DMS153 (cell line): ENCODE data around the gene SLC30A3.

Experiments used
- DNase-seq: peaks from one replicate; lab custom pipeline; 2025; lab: John Stamatoyannopoulos, UW

Gene SLC30A3

DNA sequence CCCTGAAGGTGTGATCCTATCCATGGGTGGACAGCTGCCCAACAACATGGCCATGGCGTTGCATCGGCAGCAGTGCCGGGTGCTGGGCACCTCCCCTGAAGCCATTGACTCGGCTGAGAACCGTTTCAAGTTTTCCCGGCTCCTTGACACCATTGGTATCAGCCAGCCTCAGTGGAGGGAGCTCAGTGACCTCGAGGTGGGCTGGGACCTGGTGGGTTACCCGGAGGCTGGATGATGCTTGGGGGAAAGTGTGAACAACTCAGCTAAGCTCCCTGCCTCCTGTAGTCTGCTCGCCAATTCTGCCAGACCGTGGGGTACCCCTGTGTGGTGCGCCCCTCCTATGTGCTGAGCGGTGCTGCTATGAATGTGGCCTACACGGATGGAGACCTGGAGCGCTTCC lies 29.5 kb downstream of the SLC30A3 start:
- DNase-seq: no peak

DNA sequence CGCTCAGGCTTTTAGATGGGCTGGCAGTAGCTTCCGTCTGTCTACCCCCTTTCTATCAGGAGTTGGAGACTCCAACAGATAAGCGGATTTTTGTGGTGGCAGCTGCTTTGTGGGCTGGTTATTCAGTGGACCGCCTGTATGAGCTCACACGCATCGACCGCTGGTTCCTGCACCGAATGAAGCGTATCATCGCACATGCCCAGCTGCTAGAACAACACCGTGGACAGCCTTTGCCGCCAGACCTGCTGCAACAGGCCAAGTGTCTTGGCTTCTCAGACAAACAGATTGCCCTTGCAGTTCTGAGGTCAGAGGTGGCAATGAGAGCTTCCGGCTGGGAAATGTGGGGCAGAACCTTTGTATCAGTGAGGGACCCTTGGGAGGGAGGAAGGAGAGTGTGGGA lies 30.9 kb downstream of the SLC30A3 start:
- no peak for DNase-seq

DNA sequence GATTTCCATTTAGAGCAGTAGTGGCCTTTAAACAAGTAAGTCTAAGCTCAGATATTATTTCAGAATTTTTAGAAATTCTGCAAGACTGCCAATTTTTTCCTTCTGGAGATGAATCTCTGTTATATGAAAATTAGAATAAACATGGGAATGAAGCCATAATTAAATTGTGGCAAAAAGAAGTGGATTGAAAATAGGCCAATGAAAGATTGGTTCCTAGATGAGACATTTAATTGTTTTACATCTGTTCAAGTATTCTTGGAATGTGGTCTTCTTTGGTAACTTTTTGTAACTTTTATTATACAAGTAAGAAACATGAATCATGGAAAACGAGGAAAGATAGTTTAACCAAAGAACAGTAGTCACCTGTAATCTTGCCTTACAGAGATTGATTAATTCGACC lies 35.3 kb downstream of the SLC30A3 start:
- no peak for DNase-seq

DNA sequence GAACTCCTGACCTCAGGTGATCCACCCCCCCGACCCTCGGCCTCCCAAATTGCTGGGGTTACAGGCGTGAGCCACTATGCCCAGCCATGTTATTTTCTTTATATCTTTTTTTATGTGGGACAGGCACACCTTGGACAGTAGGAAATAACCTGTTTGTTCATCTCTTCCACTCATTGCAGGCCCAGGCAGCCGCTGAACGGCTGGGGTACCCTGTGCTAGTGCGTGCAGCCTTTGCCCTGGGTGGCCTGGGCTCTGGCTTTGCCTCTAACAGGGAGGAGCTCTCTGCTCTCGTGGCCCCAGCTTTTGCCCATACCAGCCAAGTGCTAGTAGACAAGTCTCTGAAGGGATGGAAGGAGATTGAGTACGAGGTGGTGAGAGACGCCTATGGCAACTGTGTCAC lies 37.3 kb downstream of the SLC30A3 start:
- no peak for DNase-seq

DNA sequence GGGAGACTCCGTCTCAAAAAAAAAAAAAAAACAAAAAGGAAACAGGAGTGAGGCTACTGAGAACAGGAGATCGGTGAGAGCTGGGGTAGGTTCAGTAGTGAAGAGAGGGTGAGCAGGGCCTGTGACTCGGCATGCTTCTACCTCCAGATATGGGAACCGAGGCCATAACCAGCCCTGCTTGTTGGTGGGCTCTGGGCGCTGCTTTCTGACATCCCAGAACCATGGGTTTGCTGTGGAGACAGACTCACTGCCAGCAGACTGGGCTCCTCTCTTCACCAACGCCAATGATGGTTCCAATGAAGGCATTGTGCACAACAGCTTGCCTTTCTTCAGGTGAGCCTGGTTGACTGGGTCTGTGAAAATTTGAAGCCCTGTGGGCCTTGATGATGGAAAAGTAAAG lies 39.4 kb downstream of the SLC30A3 start:
- DNase-seq: no peak

DNA sequence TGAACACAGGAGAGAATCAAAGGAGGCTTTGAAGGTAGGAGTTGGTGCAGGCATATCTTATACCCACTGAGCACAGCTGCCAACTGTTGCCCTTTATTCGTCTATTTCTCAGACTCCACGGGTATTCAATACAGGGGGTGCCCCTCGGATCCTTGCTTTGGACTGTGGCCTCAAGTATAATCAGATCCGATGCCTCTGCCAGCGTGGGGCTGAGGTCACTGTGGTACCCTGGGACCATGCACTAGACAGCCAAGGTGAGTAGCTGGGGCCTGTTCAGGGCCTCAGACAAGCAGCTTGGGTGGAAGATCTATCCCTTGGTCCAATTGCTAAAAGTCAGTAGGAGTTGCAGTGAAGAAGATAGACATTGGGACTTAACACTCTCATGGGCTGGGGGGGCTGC lies 40.4 kb downstream of the SLC30A3 start:
- DNase-seq: no peak

DNA sequence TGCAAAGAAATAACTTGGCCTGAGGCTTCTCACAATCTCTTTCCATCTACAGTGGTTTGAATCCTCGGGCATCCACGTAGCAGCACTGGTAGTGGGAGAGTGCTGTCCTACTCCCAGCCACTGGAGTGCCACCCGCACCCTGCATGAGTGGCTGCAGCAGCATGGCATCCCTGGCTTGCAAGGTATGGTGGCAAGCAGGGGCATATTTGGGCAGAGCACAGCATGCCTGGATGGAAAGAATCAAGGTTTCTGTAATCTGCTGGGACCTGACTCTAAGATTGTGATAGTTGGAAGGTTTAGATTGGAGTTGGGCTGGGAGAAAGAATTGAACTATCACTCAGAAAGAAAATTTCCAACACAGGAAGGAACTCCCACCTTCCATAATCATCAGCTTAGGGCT lies 41.7 kb downstream of the SLC30A3 start:
- DNase-seq: no peak

DNA sequence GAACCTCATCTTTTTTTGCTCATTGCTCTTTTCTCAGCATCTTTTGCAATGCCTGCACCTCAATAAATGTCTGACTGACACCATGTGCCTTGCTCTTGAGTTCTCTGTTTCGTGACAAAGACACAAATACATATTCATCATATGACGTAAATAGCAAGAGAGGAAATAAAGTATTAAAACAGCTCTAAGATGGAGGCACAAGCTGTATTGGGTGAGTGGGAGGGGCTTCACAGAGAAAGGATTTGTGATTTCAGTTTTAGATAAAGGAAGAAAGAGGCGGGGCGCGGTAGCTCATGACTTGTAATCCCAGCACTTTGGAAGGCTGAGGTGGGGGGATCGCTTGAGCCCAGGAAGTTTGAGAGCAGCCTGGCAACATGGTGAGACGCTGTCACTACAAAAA lies 42.8 kb downstream of the SLC30A3 start:
- no peak for DNase-seq

DNA sequence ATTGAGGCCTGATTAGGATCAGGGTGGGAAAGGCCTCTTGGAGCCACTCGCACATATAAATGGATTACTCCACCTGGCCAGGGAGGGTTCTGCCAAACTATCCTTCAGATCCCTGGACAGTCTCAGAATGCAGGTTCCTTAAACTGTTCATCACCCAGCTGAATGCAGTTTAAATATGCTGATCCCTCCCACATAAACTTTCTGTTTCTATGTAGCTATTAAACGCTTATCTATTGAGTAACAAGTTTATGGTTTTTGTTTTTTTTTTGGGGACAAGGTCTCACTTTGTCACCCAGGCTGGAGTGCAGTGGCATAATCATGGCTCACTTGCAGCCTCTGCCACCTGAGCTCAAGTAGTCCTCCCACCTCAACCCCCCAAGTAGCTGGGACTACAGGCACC lies 43.8 kb downstream of the SLC30A3 start:
- no peak for DNase-seq

DNA sequence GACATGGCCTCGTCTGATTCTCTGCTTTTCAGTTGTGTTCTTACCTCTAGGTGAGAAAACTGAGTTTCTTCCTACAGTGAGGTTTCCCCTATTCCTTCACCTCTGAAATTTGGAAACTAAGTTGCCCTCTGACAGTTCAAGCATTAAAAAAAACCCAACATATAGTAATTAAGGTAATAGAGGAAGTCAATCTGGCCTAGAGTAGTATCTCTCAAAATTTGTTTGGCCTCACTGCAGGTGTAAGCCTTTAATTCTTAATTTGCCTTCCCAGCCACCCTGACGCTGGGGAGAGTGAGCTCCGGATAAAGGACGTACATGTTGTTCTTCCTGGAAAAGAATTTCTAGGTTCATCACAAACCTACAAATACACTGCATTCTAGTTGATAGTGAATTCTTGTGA lies 44.2 kb downstream of the SLC30A3 start:
- DNase-seq: no peak

DNA sequence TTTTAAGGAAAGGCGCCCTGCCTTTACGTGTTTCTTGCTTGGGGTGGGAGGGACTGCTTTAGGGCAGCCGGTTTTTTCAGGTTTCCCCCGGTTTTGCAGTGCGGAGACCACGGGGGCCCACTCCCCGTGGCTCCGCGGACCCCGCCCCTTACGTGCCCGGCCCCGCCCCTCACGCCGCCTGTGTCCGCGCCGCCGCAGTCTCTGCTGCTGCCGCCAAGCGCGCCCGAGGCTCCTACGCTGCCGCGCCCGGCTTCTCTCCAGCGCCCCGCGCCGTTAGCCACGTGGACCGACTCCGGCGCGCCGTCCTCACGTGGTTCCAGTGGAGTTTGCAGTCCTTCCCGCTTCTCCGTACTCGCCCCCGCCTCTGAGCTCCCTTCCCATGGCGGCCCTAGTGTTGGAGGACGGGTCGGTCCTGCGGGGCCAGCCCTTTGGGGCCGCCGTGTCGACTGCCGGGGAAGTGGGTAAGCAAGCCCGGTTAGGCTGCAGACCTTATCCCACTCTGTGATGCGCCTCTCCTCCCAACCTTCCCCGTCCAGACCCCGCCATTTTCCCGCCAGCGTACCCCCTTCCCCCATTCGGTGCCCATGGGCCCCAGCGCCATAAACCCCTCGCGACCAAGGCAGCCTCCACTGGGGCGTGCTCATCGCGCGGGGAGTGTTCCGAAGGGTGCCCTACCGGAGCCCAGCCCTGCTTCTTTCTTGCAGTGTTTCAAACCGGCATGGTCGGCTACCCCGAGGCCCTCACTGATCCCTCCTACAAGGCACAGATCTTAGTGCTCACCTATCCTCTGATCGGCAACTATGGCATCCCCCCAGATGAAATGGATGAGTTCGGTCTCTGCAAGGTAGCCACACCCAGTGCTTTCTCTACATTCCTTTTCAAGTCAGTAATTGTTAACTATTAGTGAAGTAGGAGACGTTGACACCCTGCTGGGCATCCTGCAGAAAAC lies 45.4 kb downstream of the SLC30A3 start, which contains the start of gene CAD:
CAD (plus strand) TSS at position 197 of the 949 bp plus-strand sequence; CDS start at position 380, 183 bp downstream.
- DNase-seq: peak; percentile 67

DNA sequence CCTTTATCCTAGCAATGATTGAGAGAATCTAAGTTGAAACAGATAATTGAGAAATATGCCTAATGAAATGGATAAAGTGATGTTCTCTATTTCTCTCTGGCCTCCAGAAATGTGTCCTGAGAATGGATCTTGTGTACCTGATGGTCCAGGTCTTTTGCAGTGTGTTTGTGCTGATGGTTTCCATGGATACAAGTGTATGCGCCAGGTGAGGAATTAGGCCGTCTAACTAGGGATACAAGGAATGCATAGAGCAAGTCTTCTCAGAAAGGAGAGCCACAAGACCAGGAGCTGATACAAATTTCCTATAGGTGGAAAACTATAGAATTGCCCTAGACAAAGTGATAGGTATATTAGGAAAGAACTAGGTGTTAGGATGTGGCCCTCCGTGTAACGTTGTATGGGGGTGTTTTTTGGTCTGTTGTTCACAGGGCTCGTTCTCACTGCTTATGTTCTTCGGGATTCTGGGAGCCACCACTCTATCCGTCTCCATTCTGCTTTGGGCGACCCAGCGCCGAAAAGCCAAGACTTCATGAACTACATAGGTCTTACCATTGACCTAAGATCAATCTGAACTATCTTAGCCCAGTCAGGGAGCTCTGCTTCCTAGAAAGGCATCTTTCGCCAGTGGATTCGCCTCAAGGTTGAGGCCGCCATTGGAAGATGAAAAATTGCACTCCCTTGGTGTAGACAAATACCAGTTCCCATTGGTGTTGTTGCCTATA lies 46.3 kb downstream of the SLC30A3 start:
- DNase-seq: no peak

DNA sequence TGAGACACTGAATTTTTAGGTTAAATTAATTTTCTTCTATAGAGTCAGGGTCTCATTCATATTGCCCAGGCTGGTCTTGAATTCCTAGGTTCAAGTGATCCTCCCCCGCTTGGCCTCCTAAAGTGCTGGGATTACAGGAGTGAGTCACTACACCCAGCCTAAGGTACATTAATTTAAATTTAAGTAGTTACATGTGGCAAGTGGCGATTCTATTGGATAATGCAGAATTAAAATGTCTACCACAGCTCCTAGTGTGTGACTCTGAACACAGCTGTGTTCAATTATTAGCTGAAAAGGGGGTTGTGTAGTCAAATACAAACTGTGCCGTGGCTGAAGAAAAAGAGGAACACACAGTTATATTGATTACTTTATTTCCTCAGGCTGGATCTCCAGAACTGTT lies 47.9 kb downstream of the SLC30A3 start:
- no peak for DNase-seq

DNA sequence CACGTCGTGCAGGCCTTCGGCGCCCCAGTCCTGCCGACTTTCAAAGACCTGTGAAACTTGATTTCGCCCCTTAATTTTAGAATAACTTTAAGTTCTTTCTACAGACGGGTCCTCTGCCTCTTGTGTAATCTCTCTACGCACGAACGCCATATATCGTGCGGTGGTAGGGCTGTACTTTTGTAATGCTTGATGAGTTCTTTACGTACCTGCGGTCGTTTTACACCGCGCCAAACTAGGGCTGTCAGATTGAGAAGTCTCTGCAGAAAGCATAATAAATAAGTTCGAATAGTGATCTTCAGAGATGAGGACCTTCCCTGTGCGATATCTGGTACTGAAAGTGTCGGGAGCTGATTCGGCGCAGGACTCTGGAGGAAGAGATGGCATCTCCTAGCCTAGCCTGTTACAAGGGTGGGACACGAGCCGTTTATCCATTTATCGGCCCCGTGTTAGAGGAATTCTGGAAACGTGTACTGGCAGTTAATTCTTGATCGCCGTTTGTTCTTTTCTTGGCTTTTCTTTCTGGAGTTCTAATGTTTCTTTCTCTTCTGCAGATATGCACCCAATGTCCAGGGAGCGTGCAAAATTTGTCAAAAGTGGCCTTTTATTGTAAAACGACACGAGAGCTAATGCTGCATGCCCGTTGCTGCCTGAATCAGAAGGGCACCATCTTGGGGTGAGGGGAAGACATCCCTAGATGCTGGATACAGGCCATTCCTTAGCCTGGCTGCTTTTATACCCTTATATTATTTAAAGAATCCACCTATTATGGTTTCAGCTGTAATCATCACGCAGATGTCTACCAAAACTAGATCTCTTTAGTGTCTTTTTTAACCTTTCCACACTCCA lies 50.0 kb downstream of the SLC30A3 start:
- no peak for DNase-seq

DNA sequence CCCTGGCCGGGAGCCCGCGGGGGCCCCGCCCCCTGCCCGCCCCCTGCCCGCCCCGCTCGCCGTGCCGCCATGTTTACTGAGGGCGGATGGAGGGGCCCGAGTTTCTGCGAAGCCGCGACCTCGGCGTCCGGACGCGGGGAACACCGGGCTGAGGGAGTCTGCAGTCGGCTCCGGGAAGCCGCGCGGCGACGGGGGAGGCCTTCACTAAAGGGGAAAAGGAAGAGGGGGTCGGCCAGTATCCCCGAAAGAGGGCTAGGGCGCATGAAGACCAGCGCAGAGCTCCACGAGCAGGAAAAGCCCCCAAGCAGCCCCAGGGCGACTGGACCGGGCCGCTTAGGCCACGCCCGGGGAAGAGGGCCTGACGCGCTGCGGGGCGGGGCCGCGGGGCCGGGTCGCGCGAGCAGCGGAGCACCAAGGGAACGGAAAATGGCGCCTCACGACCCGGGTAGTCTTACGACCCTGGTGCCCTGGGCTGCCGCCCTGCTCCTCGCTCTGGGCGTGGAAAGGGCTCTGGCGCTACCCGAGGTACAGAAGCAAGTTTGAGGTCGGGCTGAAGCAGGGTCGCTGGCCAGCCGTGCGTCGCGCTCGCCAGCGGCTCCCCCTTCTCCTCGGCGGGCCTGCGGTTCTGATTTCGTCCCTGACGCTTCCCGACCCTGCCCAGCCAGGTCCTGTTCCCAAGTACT lies 50.8 kb downstream of the SLC30A3 start, which contains the start of the genes ATRAID and SLC5A6:
ATRAID (plus strand) TSS at position 99 of the 683 bp plus-strand sequence; CDS start at position 427, 328 bp downstream.
SLC5A6 (minus strand) TSS at position 326 of the 683 bp plus-strand sequence. CDS start 4,618 bp downstream, outside the sequence.
- DNase-seq: peak; percentile 67

DNA sequence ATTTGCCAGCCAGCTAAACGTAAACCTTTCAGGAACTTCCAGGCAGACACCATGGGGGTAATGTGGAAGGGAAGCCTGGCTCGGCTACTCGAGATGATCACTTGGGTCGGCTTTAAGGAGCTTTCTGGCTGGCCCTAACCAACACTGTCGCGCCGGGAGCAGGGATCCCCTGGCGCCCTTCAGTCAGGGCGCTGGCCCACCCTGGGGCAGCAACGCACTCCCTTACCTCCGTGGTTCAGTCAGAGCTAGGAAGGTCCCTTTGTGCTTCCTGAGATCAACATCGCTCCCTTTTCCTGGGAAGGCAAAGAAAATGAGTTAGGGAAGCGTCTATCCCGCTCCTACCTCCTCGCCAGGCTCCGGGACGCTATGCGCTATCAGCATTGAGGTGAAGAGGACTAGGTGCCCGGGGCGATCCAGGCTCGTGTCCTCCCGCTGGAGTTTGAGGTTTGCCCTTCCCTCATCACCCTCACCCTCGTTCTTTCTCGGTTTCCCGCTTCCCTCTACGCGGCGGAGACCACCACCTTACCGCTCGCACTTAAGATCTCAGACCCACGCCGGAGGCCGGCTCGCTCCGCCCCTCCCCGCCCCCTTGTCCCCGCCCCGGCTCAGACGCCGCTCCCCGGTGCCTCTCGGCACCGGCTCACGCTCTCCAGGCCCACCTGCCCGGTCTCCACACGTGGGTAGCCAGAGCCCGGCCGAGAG lies 51.5 kb downstream of the SLC30A3 start:
- no peak for DNase-seq

DNA sequence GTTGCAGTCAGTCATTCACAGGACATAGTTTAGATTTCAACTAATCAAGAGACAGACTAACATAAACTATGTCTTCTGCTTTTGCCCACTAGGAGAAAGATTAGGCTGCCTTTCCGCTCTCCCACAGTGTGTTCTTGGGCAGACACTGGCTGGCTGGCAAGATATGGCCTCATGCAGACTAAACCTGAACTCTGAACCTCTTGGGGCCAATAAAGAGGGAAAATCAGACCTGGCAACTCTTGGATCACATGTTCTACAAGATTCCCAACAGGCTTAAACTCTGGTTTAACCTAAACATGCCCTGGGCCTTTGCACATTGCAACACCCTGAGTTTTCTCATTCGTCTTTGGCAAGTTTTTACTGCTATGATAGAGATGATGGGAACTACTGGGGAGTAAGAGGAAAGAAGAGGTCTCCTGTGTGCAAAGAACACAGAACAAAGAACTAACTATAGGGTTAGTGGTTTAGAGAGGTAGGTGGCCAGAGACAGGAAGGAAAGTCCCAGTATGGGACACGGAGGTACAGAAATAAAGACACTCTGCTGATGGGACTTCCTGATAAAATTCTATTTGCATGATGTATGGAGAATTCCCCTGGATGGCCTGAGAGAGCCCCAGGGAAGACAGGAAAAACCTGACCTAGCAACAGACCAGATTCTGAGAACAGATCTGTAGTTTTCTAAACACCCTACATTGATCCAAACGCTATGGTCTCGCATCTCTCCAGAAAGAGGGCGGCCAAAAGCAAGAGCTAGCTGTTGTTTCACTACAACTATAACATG lies 53.0 kb downstream of the SLC30A3 start:
- DNase-seq: no peak

DNA sequence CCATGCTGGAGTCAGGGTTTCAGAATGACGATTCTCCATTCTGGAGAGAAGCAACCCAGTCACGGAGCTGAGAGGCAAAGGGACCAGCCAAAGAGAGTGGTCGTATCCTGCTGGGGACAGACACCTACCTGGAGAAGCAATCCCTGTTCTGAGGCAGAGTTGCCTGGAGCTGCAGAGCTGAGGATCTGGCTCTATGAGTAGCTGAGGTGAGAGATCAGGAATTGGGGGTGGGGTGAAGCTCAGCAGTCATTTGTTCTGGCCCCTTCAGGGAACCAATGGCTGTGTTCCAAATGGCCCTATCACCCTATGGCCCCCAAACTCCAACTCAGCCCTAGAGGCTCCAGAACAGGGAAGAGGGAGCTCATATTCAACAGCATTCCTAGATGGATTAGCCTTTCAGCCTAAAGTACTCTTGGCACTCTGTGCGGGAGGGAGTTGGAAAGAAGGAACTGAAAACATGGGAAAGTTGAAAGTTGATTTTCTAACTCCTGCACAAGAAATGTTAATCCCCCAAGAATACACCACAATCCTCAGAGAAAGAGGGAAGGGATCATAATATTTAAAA lies 54.3 kb downstream of the SLC30A3 start:
- DNase-seq: no peak

DNA sequence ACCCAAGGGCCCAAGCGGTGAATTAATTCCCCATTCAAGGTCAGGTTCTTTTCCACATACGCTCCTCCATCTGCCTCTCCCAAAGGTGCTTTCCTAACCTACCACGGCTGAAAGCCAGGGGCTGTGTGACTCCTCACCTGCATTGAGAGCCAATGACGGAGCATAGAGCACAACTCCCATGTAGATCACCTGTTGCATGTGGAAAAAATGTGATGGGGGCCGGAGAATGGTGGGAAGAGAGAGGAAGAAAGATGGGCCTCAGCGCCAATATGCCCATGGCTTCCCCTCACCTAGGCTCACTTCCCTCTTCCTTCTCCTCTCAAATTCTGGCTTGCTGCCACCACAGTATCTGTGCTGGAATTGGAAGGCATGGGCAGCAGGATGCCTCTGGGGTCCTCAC lies 56.5 kb downstream of the SLC30A3 start:
- DNase-seq: no peak

DNA sequence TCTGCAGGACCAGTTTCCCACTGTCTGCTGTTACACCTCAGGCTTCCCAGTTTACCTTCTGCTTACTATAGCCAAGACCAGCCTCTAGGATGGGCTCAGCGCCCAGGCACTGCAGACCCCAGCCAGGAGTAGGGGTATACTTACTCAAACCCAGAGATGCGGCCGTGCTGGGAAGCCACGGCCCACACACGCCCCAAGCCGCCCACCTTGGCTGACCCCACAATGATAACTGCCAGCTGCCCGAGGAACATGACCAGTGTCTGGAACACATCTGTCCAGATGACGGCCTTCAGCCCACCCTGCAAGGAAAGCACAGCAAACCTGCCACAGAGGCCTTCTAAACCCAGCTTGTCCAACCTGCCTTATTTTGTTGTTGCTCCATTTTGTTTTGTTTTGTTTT lies 57.6 kb downstream of the SLC30A3 start:
- DNase-seq: no peak
